ENCODE data around the gene AGER. TPM values are rescaled to one million over a fixed set of nuclear protein-coding genes. Genes with fewer than 3 reads are reported as not detected.

Gene AGER
- total RNA-seq, 1 experiment from 2014 or later = 14.3 TPM

DNA sequence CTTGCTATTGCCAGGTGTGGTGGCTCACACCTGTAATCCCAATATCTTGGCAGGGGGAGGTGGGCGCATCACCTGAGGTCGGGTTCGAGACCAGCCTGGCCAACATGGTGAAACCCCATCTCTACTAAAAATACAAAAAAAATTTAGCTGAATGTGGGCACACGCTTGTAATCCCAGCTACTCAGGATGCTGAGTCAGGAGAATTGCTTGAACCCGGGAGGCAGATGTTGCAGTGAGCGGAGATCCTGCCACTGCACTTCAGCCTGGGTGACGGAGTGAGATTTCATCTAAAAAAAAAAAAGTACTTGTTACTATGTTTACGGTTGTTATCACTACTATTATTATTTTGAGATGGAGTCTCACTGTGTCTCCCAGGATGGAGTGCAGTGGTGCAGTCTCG is 27.2 kb downstream of the AGER start:
- no peak overlapping the region for H2BK5ac ChIP-seq (ENCODE audit: insufficient read length, low read length)
- H4K91ac ChIP-seq (ENCODE audit: insufficient read length, low read depth, low read length) = no peak overlapping the region
- Mint-ChIP-seq H3K27me3 (ENCODE audit: low read depth) (peaks cover 2% of the 10 kb centered on the region; the same call in 1 of the 2 replicates), H3K9me3 (no peaks in the 10 kb centered on the region), H3K4me1 (peaks cover 21 to 23% of the 10 kb centered on the region in 2 experiments), H3K36me3 (ENCODE audit: insufficient read depth in 1 of 3, low read depth in 3 of 3) (peaks cover 22 to 47% (median 28%) of the 10 kb centered on the region in 3 experiments), H3K4me3 (no peak overlapping the region), H3K27ac (no peak overlapping the region)
- H3K9me3 ChIP-seq (ENCODE audit: control insufficient read depth, low read depth, low read length) = no peaks in the 10 kb centered on the region
- H2BK15ac ChIP-seq (ENCODE audit: low read depth, low read length) = no peak overlapping the region
- no peaks in the 10 kb centered on the region; the same call in 1 of the 2 replicates for H3K4me1 ChIP-seq (ENCODE audit: insufficient read depth, low read length)
- no peak overlapping the region for H3K18ac ChIP-seq (ENCODE audit: insufficient read length, low read depth, low read length)
- H3K4me2 ChIP-seq (ENCODE audit: insufficient read depth, insufficient read length, low read length) = no peak overlapping the region
- H3K4ac ChIP-seq (ENCODE audit: low read depth, low read length) = no peak overlapping the region
- H4K5ac ChIP-seq (ENCODE audit: insufficient read length, low read depth, low read length) = no peak overlapping the region
- H2AFZ ChIP-seq (ENCODE audit: low read length) = no peak overlapping the region
- no peaks in the 10 kb centered on the region; the same call in 1 of the 2 replicates for H3K27me3 ChIP-seq (ENCODE audit: insufficient read depth, low read length)
- no peak overlapping the region for H3K27ac ChIP-seq (ENCODE audit: insufficient read length, low read depth, low read length)
- H3K79me2 ChIP-seq (ENCODE audit: insufficient read depth, low read length) = no peaks in the 10 kb centered on the region; the same call in 1 of the 2 replicates
- no peak overlapping the region for H3K56ac ChIP-seq (ENCODE audit: insufficient read length, low read depth, low read length)
- H3T11ph ChIP-seq (ENCODE audit: low read length) = no peak overlapping the region
- no peak overlapping the region for H2BK120ac ChIP-seq (ENCODE audit: low read depth, low read length, poor library complexity, severe bottlenecking)
- H3K23me2 ChIP-seq (ENCODE audit: insufficient read length, low read depth, low read length, poor library complexity, severe bottlenecking) = peaks cover 24% of the 10 kb centered on the region
- DNase-seq = no peak
- WGBS (ENCODE audit: extremely low coverage, insufficient read length, low lambda C conversion rate) = no CpG with 5 or more reads among the region's 9 CpGs
- H3K79me1 ChIP-seq (ENCODE audit: insufficient read depth, low read depth, low read length, poor library complexity, severe bottlenecking) = no peaks in the 10 kb centered on the region
- H2AK5ac ChIP-seq (ENCODE audit: insufficient read length, low read length) = no peak overlapping the region
- H3K9ac ChIP-seq (ENCODE audit: extremely low read depth, insufficient read length, low read length) = no peak overlapping the region
- TF ChIP-seq, protein P1, sequence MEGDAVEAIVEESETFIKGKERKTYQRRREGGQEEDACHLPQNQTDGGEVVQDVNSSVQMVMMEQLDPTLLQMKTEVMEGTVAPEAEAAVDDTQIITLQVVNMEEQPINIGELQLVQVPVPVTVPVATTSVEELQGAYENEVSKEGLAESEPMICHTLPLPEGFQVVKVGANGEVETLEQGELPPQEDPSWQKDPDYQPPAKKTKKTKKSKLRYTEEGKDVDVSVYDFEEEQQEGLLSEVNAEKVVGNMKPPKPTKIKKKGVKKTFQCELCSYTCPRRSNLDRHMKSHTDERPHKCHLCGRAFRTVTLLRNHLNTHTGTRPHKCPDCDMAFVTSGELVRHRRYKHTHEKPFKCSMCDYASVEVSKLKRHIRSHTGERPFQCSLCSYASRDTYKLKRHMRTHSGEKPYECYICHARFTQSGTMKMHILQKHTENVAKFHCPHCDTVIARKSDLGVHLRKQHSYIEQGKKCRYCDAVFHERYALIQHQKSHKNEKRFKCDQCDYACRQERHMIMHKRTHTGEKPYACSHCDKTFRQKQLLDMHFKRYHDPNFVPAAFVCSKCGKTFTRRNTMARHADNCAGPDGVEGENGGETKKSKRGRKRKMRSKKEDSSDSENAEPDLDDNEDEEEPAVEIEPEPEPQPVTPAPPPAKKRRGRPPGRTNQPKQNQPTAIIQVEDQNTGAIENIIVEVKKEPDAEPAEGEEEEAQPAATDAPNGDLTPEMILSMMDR (conservative IDR thresholded peaks at IDR 0.05) = no peak
- no peak overlapping the region for H2BK20ac ChIP-seq (ENCODE audit: low read depth, low read length, poor library complexity, severe bottlenecking)
- no peak overlapping the region for H4K8ac ChIP-seq (replicated peaks; ENCODE audit: insufficient read length, low read depth, low read length)
- H2BK12ac ChIP-seq (ENCODE audit: insufficient read length, low read depth, low read length) = no peak overlapping the region
- no peak overlapping the region for H3K23ac ChIP-seq (ENCODE audit: insufficient read length, low read depth, low read length)
- H4K20me1 ChIP-seq (ENCODE audit: control insufficient read depth, insufficient read depth, insufficient read length) = no peaks in the 10 kb centered on the region
- H3K14ac ChIP-seq (ENCODE audit: insufficient read depth, low read length) = no peak overlapping the region
